Peyer's patch (tissue), 4 donors: Measurements from ENCODE around the gene S100A1.

Source experiments
- POLR2A ChIP-seq, 2 donors: fragments of 450-650 bp; IDR thresholded peaks; one replicate each; pipeline ENCODE4 v1.5.1; 2017; ENCODE audit warnings: antibody characterized with exemption in 2 of 2, mild to moderate bottlenecking in 2 of 2, moderate library complexity in 2 of 2
- TF ChIP-seq, protein P1 (sequence below), 6 experiments: fragments of 450-650 bp in 4 of 6; fragments of 200-600 bp in 2 of 6; sonication (generic) in 1 of 6; IDR thresholded peaks; one replicate each; pipeline ENCODE4 v1.5.1; 2017 to 2019; ENCODE audit warnings: antibody characterized with exemption in 6 of 6, mild to moderate bottlenecking in 3 of 6, moderate library complexity in 1 of 6

GRCh38 chr1:153635872-153636271, 7.6 kb downstream of the S100A1 start:
- TF ChIP-seq, protein P1, sequence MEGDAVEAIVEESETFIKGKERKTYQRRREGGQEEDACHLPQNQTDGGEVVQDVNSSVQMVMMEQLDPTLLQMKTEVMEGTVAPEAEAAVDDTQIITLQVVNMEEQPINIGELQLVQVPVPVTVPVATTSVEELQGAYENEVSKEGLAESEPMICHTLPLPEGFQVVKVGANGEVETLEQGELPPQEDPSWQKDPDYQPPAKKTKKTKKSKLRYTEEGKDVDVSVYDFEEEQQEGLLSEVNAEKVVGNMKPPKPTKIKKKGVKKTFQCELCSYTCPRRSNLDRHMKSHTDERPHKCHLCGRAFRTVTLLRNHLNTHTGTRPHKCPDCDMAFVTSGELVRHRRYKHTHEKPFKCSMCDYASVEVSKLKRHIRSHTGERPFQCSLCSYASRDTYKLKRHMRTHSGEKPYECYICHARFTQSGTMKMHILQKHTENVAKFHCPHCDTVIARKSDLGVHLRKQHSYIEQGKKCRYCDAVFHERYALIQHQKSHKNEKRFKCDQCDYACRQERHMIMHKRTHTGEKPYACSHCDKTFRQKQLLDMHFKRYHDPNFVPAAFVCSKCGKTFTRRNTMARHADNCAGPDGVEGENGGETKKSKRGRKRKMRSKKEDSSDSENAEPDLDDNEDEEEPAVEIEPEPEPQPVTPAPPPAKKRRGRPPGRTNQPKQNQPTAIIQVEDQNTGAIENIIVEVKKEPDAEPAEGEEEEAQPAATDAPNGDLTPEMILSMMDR (IDR thresholded peaks at IDR 0.05) = no peak
- no peak for TF ChIP-seq POLR2A (IDR thresholded peaks at IDR 0.05)
